Stimulated activated CD8-positive, alpha-beta memory T cell treated with anti-CD3 and anti-CD28 coated beads, Interleukin-7, amount 100 ng/mL, for 1 hour (primary cell): ENCODE data around the gene SPAG6.

Experiments used
- DNase-seq, 2 donors: peaks; one replicate each; pipeline ENCODE4 v3.0.0-alpha.2; 2020; ENCODE audit warnings: low read depth in 2 of 2

Gene SPAG6

DNA sequence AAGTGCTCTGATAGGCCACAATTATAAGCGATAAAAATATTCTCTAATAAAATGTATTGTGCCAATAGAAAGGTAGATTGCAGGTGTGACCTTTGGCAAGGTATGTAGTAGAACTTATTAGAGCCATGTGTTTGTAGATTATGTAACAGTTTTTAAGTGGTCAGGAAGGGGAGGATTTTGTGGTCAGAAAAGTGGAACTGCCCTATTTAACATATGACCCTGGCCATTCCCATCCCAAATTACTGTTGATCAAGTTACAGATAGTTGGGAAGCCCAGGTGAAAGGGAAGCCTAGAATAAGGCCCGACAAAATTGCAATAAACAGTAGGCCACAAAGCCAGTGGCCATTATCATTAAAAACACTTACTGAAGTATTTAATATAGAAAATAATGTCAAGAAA lies 89.2 kb downstream of the SPAG6 start:
- DNase-seq = no peak

DNA sequence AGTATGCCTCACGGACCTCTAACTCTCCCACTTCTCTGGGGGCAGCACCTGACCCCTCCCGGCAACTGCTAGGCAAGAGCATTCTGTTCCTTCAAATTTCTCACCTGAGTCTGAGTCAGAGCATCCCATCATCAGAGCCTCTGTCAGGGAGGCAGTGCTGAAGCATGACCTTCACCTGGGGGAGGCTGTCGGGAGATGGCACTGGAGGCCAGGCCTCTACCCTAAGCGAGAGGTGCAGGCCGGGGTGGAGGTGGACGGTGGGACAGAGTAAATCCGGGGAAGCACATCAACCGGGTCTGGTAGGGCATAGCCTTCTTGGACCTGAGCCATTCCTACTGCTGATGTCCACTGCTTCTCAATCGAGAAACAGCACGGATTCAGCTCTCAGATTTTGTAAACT lies 90.4 kb downstream of the SPAG6 start:
- no peak for DNase-seq

DNA sequence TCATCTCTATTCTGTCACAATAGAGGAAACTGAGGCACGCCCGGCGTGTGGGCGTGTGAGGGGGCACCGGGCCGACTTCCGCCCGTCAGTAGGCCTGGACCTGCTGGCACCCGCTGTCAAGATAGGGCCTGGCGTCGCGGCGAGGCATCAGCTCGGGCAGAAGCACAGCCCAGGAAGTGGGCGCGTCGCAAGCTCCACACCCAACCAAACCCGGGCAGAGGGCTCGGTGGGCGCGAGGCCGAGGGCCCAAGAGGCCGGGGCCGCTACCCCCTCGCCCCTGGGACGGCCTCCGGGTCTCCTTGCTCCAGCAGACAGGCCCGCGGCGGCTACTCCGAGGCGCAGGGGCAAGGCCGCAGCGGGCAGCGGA lies 91.2 kb downstream of the SPAG6 start:
- peak in 1 of 2 donors; percentile 6 for DNase-seq

DNA sequence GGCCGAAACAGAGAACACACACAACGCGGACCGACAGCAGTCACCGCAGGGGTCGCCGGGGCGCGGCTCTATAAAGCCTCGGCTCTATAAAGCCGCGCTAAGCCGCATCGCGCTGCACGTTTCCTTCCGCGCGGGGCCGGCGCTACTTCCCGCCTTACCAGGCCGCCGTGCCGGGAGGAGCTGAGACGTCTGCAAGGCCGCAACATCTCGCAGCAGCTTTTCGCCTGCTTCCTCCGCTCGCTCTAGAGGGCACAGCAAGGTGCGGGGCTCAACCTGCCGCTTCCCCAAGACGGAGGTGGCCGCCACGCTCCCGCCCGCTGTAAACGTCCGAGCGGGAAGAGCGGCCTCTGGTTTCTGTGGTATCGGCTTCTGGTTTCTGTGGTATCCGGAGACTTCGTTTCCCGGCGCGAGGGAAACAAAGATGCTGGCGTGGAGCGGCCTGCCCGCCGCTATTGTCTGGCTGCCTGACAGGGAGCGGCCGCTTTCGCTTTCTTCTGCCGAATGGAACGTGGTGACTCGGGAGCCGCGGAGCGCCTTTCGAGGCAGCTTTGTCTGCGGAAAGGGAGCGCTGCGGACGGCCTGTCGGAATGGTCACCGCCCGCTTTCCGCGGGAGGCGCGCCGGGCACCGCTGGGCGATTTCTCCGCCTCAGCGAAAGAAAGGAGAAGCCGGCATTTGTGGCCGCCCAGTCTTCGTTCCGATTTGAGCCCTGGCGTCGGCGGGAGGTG lies 91.8 kb downstream of the SPAG6 start:
- peak; percentile 78 to 86 for DNase-seq

DNA sequence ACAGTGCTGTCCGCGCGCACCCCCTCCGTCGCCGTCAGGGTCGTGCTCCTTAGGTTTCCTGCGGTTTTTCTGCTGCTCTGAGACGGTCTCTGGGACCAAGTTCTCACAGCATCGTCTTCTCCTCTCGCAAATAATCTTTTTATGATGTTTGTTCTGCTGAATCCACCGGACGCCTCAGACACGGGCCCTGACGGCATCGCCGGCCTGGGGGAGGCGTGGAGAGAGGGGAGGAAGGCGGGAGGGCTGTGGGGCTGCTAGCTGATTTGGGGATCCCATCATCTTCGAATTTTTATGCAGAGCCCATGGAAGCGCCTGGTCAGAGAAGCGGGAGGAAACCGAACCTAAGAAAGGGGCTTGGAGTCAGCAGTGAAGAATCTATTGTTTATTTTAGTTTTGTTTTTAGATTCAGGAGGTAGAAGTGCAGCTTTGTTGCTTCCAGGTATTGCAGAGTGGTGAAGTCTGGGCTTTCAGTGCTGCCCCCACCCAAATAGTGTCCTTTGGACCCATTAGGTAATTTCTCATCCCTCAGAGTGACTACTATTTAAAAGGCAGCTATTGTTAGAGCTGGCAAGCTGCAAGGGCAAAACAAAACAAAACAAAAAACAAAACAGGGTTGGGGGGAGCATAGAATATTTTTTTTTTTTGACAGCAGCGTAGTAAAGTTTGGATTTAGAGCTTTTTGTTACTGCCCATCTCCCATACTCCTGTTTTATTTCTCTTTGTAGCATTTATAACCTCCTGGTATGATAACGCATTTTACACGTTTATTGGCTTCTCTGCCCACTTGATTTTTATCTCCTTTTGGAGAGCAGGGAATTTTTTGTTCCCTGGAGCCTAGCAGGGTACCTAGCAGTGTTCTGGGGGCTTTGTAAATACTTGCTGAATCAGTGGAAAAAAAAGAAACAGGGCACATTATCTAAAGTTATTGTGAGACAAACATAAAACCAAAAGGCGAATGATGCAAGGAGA lies 92.6 kb downstream of the SPAG6 start:
- no peak for DNase-seq

DNA sequence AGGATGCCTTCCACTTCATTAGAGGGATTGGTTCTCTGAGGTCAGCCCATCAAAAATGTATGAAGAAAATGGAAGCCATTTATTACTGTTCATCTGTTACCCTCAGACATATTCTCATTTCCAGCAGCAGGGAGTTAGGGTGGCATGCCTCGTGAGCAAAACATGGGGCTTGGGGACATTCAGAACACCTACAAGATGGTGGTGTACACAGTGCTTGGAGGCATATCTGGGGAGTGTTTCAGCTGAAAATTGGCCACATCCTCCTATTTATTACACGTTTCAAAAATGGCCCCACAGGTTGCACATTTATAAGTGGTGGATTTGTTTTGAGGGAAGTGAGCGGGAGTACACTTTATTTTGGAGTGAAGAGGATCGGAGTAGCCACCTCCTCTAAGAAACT lies 93.4 kb downstream of the SPAG6 start:
- DNase-seq = no peak

DNA sequence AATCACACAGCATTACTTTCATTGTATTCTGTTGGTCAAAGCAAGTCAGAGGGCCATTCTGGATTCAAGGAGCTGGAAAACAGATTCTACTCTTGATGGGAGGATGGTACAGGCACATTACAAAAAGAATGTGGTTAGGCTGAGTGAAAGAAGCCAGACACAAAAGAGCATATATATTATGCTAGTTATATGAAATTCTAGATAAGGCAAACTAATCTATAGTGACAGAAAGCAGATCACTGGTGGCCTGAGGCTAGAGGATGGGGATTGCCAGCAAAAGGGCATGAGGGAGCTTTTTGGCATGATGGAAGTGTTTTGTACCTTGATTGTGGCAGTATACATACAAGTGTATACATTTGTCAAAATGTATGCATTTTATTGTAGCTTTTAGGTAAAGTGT lies 96.8 kb downstream of the SPAG6 start:
- DNase-seq = no peak

DNA sequence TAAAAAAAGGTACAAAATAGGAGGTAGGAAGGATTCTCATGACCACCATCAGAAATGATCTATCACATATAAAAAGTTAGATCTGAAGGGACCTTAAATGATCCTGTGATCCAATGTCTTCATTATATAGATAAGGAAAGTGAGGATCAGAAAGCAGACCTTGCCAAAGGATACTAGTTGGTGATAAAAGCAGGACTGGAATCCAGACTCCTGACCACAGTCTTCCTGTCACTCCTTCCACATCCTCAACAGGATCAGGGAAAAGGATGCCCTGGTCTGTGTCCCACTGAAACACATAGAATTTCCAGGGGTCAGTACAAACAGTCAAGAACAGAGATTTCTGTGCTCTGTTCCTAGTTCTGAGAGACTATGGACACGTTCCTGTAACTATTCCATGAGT lies 97.2 kb downstream of the SPAG6 start:
- DNase-seq = no peak

DNA sequence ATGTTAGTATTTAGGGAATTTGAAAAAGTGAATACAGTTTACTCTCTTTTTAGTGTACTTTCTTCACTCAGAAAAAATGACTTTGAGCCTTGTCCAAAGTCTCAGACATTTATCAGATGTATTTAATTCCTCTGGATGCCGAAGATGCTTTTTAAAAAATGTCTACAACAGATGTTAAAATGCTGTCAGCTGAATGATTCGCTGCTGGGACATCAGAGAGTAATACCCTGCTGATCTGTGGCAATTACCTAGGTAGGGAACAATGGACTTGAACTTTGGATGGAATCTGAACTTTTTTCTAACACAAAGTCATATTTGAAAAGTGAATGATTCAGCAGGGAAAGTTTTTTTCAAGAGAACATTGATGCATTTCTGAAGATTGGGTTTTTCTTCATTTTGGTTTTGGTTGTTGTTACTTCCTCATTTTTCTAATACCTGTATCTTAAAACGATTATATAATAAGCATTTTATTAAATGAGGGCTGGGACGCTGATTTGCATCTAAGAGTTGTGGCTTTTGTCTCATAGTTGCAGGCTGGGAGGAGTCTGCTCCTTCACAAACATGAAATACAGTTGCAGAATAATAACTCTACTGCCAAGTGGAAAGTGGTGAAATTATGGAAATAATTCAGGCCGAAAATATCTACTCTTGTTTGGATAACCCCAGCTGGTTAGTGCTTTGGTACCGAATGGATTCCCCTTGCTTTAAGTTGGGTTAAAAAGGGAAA lies 98.0 kb downstream of the SPAG6 start:
- no peak for DNase-seq

DNA sequence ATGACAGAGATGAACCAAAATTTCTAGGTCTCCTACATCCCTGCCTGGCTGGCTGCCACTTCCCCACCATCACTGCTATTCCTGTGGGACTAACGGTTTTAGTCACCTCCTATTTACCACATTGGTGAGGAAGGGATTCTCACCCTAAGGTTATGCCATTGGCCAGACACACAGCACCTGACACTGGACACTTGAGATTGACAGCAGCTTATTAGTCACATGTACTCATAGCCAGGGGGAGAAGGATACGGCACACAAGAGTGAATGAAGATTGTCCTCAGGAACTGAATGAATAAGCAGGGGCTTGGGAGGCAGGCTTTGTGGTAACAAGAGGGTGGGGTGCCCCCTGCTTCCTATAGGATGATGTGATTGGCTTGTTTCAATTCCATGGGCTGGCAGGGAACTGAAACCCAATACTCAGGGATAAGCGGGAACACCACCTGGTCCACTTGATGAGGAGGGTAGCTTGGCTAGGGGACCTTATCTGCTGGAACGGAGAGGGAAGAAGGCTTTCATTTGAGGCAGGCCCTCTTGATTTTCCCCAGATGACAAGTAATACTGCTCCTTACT lies 99.0 kb downstream of the SPAG6 start:
- no peak for DNase-seq

DNA sequence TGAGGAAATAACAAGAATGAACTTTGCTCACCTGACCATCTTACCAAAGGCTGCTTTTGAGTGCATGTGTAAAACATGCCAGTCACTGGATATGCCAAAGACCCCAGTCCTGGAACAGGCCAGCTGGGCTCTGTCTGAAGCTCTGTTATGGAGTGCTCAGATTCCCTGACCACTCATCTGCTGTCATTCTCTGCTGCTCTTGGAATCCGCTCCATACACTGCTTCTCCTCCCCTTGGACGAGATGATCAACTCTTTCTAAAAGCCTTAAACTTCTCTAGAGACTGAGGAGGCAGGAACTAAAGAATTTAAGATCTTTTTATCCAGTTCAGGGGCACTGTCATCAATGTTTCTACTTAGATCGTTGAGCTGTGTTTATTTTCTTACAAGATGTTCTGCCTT lies 100.2 kb downstream of the SPAG6 start:
- no peak for DNase-seq

DNA sequence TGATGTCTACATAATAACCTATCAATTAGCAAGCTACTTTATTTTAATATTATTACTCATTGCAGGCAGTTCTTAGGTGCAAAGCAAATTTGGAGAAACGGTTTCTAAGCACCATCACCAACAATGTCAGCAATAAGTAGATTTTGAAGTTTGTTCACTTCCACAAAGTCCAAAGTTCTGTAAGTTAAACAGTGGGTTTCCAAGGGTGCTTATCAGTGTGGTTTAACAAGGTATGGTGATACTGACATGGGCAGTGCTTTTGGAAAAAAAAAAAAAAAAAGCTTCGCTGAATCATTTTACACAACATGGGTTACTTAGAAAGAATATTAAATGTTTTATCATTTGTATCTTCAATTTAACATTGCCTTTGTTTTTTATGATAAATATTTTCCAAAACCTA lies 101.8 kb downstream of the SPAG6 start:
- no peak for DNase-seq

DNA sequence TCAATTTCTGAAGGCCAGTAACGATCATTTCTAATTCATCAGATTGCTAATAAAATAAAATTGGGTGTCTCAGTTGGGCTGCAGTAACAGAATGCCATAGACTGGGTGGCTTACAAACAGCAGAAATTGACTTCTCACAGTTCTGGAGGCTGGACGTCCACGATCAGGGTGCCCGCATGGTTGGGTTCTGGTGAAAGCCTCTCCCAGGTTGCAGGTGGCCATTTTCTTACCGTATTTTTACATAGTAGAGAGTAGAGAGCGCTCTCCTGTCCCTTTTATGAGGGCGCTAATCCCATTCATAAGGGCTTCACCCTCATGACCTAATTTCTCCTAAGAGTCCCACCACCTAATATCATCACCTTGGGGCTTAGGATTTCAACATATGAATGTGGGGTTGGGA lies 106.0 kb downstream of the SPAG6 start:
- no peak for DNase-seq

DNA sequence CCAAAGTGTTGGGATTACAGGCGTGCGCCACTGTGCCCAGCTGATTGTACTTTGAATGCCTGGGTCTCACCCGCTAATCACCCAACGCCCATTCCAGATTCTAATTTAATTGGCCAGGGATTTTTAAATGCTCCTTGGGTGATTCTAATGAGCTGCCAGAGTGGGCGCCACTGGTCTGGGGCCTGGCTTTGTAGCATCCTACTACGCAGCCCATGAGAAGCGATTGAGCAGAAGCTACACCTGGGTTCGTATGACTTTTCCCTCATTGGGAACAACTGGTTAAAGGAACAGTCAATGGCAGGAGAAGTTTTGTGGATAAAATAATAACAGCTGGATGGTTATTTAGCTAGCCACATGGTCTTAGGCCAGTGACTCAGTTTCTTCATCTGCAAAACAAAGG lies 108.0 kb downstream of the SPAG6 start:
- no peak for DNase-seq

DNA sequence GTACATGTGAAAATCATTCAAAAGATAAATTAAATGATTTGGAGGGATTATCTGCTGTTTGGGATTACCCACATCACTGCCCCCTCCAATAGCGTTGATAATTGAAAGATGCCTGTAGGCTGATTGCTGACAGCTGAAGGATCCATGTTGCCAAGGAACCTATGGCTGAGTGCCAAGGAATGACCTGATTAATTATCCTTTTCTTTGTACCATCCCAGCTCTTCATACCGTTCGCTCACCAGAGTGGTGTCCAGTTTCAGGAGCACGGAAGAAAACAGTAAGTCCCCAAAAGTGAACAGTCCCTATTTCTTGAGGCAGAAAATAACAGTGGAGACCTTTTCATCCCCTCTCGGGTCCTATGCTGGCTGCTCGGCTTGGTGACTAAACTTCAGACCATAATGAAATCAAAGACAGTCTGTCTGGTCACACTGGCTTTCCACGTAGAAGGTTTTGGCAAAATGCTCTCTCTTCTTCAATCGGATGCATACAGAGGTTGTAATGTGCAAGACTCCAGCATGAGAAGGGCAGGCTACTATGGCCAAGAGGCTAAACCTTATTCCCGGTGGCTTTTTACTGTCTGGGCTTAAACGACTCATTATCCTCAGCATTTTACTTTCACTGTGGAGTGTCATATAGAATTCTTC lies 108.8 kb downstream of the SPAG6 start:
- DNase-seq = no peak

DNA sequence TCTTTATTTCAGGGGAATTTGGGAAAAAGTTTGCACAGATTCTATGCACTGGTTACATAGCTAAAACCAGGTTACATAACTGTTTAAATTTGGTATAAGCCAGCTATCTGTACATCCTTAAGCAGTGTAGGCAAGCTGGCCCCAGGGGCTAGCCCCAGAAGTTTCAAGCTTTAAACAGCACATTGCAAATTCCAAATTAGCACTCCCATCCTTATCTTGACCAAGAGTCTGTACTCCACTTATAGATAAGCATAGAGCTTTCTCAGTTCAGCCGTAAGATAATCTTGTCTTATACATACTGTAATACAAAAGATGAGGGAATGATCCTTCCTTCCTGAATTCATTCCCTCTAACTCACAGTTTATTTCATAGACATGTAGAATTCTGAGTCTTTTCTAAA lies 109.3 kb downstream of the SPAG6 start:
- DNase-seq = no peak

DNA sequence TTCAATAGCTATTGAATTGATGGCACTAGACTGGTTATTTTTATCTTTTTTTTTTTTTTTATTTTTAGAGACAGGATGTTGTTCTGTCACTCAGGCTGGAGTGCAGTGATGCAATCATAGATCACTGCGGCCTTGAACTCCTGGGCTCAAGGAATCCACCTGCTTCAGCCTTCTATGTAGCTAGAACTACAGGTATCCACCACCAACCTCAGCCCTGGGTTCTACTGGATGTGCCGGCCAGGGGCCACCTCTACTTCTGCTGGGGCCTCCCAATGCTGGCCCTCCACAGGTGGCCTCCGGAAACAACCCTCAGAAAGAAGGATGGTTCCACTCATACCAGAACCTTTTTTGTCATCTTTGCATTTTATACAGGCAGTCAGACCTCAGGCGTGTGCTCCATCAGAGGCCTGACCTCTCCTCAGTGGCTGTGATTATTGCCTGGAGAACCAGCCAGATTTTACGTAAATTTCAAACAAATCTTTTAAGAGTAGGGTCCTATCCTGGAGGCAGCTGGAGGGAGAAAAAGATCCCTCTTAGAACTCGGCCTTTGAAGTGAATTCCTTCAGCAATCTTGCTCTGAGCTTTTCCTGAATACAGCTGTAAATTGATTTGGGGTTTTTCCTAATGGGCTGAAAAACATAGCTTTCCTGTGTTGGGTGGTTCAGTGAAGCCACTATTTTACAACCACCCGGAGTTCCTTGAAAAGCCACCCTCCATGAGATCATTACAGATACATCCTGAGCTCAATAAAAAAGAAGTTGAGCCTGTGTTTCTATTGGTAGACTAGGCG lies 110.0 kb downstream of the SPAG6 start:
- DNase-seq = no peak

DNA sequence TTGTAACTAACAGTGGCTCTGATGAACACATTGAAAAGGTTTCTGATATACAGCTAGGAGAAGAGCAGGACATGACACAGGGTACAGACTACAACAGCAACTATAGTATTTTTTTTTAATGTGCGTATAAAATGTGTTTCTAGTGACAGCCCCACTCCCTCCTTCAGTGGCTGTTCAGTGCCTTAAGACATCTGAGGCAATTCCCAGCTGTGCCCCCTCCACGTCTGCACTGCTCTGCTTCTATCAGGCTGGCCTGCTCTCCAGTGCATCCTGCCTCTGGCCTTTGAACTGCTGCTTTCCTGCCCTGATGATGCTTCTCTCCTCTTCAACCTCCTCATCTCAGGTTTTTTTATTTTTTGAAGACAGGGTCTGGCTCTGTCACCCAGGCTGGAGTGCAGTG lies 111.2 kb downstream of the SPAG6 start:
- no peak for DNase-seq

DNA sequence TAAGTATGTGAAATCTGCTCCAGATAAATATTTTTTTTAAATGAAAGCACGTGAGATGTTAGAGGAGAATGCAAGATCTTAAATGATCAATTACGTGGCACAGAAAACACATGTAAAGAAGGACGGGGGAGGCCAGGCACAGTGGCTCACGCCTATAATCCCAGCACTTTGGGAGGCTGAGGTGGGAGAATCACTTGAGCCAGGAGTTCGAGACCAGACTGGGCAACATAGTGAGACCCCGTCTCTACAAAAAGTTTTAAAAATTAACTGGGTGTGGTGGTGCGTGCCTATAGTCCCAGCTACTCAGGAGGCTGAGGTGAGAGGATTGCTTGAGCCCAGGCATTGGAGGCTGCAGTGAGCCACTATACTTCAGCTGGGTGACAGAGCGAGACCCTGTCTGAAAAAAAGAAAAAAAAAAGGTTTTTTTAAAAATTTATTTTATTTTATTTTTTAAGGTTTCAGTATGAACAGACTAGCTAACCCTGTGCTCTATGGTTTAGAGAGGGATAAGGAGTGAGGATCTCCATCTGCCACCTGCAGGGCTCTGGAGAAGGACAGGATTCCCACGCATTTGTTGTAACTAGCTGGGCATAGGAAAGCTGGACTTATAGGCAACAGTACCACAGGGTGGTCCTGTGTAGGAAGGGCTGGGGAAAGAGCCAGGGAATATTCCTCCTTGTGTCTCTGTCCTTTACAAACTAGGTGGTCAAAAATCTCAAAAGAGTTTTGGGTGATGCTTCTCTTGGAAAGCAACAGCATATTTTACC lies 113.2 kb downstream of the SPAG6 start:
- no peak for DNase-seq

DNA sequence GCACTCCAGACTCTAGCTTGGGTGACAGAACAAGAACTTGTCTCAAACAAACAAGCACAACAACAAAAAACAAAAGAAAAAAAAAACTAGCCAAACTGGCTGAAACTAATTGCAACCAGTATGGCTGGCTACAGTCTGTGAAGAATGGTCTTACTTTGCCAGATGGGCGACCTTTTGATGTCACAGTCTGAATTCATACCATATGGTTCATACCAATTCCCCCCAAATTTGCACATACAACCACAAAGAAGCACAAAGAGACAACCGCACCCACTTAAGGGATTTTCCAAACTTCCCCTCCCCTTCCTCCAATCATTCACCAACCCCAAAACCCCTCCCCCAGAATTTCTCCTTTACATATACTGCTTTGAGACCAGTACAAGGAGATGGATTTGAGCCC lies 114.2 kb downstream of the SPAG6 start:
- no peak for DNase-seq
